Limb (tissue), 2 donors: ENCODE results near the gene TLX1.

Experiments
- DNase-seq, 2 donors: peaks; one replicate each; pipeline ENCODE4 v3.0.0-alpha.2; 2016; ENCODE audit errors: extremely low spot score in 2 of 2

Gene TLX1

DNA sequence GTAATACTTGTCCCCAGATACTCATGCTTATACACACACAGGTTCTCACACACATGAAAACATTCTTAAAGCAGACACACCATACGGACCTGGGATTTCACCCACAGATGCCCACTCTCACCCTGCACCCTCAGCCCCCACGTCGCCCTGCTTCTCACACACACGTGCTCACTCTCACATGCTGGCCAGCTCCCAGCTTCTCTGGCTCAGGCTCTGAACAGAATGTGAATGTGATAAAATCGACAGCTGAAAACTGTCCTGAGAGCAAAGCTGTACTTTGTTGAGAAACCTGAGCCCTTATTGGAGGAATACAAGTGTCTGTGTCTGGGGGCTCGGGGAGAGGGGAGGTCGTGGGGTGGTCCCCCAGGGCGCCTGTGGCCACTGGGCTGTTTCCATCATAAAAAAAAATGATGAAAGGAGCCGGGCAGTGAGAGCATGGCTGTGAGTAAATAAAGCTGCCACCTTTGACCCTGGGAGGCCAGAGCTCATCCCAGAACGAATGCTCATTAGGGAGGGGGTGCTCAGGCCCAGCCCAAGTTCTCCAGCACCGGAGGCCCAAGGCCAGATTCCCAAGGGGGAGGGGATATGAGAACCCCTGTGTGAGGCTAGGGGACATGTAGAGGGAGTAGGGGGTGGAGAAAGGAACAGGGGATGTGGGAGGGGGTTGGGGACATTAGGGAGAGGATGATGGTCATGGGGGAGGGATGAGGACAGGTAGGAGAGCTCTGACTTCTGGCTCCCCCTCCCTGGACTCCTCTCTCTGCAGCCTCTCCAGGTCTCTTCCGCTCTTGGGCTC, 18.1 kb upstream of the TLX1 start:
- DNase-seq = no peak

GRCh38 chr10:101113890-101114403, 17.2 kb upstream of the TLX1 start:
- no peak for DNase-seq

DNA sequence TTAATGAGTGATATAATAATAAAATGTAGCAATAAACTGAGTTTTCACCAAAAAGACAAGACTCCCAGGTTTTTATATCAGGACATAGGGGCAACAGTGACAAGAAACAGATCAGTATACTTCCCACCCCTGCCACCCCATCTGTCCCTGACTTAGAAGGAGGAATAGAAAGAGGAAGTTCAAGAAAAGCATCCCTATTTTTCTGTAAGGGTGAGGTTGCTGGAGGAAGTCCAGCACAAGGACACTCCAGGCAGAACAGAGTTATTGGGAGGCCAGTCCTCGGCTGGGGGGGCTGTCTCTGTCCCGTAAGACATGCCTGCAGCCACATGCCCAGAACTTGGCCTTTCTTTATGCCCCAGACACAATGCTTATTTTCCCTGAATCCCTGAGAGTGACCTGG, 16.5 kb upstream of the TLX1 start:
- DNase-seq = no peak

GRCh38 chr10:101116754-101117153, 14.3 kb upstream of the TLX1 start:
- no peak for DNase-seq

DNA sequence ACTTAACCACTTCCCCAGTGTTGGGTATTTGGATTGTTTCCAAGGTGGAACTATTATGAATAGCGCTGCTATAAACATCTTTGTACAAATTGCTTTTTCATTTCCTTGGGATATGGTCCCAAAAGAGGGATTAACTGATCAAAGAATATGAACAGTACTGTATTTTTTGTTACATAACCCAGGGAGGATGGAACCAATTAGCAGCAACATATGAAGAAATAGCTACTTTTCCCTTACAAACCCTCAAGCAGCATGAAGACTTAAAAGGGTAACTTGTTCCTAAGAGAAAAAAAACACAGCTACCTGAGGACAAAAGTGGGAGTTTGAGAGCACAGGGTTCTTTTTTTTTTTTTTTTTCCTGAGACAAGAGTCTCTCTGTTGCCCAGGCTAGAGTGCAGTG, 13.1 kb upstream of the TLX1 start:
- no peak for DNase-seq

DNA sequence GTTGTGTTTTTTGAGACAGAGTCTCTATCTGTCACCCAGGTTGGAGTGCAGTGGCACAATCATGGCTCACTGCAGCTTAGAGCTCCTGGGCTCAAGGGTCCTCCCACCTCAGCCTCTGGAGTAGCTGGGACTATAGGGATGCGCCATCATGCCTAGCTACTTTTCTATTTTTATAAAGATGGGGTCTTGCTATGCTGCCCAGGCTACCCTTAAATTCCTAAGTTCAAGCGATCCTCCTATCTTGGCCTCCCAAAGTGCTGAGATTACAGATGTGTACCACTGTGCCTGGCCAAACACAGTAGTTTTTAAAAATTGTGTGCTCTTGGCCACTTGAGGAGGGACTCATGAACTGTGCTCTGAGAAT, 10.6 kb upstream of the TLX1 start:
- no peak for DNase-seq

DNA sequence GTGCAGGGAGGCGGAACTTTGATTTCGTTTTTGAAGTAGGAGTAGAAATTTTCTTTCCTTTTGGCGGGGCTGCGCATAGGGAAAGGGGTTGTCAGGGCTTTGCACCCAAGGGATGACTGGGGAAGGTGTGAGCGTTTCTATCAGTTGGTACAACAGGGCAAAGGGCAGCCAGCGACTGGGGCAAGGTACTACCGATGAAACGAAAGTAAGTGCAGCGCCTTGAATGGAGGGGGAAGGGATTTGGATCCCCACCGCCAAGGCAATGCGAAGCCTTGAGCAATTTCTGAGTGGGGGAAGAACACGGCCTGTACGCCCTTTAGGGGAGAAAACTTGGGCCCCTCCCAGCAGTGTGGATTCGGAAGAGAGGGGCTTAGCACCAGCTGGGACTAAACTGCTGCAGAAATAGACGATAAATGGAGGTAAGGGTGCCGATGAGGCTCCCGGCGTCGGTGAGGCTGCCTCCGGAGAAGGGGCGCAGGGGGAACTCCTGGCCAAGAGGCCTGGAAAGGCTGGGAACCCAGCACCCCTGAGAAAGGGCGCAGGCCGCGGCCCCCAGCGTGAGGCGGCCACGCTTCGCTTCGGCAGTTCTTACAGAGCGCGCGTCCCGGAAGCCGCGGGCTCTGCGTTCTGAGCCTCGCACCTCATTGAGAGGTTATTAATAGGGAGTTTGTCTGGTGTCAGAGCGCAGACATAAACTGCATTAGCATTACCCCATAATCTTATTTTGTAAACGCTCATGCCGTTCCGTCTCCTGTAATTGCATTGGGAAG, 10.0 kb upstream of the TLX1 start:
- DNase-seq = no peak

DNA sequence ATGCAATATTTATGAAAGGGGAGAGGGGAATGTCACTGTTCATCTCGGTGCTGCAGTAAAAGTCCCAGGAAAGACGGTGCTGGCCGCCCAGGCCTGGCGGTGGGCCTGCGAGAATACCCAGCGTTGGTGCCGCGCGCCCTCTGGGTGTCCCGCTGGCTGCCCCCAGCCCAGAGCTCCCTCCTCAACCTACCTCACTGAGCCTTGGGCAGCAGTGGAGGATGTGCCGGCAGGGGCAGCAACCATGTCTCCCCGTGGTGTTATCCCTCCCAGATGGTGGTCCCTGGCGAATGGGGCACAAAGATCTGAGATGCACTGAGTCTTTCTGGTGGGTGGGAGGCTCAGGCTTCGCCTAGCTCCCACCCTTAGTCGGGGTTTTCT, 9.5 kb upstream of the TLX1 start:
- no peak for DNase-seq

DNA sequence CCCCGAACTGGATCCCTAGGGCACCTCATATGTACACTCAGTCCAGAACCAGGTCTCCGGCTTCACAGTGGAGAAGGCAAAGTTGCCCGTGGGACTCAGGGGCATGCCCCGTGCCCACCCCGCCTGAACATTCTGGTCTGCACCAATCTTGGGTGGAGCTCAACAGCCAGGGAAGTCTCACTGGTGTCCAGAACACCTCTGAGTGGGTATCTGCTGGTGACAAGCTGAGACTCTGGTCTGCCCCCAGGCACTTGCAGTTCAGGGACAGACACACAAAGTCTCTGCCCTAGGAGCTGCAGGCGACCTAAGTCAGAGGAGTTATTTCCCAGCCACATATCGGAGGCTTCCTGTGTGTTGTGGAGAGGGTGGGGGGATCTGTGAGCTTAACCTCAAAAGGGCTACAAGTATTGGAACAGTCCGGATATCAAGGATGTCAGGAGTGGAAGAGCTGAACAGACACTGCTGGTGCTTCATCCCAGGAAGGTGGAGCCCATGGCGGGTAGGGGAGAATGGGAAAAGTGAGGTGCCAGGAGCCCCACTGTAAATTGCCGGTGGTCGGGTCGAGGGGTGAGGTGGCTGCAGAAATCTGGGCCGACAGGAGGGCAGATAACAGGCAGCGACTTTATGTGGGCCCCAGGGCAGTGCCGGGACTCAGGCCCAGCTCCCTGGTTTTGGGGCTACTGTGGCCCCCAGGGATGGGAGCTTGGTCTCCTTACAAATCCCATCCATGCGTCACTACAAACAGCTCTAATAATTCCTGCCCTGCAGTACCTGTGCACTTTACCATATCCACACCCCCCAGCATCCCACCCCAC, 8.6 kb upstream of the TLX1 start:
- DNase-seq = no peak

GRCh38 chr10:101123085-101123814, 7.8 kb upstream of the TLX1 start:
- DNase-seq = peak in 1 of 2 donors; percentile 51

GRCh38 chr10:101123815-101124617, 7.1 kb upstream of the TLX1 start:
- no peak for DNase-seq

DNA sequence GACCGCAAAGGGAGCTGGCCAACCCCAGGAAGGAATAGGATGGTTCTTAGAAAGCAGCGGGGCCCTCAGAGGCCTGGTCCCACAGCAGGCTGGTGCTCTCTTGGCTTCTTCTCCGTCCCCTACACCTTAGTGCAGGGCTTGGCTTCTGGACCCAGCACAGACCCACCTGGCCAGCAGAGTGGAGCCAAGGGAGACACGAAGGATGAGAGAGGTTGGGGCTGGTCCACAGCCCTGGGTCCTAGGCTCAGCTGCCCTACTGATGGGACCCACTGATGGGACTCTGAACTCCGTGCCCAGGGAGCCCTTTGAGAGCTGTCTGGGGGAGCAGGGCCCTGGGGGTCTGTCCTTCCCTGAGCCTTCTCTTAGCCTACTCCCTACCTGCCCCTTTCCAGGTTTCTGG, 6.2 kb upstream of the TLX1 start:
- DNase-seq = no peak

DNA sequence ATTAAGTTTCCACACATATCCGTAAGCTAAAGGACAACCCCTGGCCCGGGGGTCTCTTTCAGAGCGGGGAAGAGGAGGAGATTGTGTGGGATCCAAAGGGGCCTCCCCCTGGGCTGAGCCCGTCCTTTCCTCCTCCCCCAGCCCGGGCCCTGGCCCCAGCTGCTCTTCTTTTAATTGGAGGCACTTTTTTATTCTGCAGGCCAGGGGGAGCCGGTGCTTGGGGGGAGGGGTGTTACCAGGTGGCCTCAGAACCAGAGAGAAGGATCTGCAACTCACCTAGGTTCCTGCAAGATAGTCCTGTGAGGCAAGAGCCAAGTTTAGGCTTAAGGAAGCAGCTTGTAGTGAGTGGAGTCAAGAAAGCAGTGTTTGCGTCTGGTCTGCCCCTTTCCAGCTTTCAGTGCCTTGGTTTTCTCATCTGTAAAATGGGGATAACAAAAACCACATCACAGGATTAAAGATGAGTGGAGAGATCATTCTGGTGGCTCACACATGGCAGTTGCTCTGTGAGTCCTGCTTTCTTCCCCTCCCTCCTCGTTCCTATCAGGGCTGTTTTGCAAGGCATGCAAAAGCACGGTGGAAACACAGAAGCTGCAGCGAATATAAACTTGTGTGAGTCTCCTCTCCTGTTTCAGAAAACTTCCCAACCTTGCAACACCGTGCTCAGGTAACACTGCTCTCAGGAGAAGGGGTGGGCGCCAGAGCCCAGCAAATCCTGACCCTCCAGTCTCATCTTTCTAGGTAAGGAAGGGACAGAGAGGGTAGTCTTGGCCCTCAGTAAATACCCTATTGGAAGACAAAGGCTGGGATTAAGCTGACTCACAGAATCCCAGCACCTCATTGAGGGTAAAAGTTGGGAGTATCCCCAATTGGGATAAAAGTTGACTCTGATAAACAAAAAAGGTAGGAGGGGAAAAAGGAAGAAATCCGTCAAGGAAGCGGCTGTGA, 4.1 kb upstream of the TLX1 start:
- no peak for DNase-seq

GRCh38 chr10:101130141-101130540, 959 bp upstream of the TLX1 start:
- DNase-seq = no peak

DNA sequence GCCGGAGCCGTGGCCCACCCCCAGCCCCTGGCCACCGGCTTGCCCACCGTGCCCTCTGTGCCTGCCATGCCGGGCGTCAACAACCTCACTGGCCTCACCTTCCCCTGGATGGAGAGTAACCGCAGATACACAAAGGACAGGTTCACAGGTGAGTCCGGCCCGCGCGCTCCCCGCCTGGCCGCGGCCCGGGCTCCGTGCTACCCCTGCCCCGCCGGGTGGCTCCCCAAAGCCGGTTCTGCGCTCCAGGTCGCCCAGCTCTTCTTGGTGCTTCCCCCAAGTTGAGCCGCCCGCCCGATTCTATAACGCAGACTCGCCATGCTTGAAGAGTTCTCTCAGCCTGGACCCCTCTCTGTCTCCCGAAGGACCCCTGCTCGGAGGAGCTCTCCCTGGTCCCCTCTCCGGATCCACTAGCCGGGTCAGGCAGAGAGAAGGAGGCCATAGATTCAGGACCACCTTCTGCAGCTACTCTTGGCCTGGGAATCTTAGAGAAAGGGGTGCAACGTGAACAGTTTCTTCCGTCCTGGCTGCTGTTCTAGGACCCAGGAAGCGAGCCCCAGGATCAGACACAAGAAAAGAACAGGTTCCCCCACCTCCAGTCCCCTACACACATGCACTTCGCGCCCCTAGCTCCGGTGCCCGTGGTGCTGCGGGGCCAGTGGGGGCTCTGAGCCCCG, 999 bp downstream of the TLX1 start:
- DNase-seq = no peak

DNA sequence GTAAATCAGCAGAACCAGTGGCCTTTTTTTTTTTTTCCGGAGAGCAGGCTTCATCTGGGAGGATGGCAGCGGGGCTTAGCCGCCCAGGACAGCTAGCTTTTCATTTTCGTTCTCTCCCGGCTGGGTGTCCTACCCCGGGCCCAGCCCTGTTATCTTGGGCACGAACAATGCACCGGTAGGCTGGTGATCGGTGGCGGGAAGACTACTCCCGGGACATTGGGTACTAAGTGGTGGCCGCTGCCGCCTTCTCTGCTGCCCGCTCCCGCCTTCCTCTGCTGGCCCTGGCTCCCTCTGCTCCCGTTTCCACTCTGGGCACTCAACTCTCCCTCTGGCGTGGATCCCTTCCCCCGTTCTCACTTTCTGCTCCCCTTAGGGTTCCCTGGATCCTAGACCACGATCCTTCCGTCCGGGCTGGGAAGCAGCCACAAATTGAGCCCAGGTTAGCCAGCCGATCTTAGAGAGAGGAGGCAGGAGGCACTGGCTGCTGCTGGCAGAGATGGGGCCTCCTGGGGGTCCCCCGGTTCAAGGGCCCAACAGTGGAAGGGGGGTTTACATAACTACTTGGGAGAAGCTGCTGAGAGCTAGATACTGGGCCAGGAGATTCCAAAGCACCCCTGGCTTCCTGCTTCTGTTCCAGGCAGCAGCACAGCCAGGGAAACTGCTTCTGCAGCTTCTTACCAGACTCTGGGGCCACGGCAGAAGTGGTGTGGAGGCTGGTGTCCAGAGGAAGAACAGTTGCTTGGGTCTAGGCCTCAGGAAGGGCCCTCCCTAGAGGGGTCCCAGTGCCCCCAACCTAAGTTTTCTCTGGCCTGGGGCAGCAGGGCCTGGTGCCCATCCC, 1.8 kb downstream of the TLX1 start:
- no peak for DNase-seq

GRCh38 chr10:101133489-101134298, 2.6 kb downstream of the TLX1 start:
- DNase-seq = no peak
